HepG2 (cell line): ENCODE data around the gene B3GALT6. TPM values are rescaled to one million over a fixed set of nuclear protein-coding genes. Genes with fewer than 3 reads are reported as not detected.
A peak's percentile ranks its signal among the peaks of the same experiment; 100 is the strongest.

Experiments used
- ATAC-seq: fragments of 200-7000 bp; cut with Tn5 transposase; 3 replicates; pipeline ENCODE4 v1.9.1; 2020; ENCODE audit warnings: mild to moderate bottlenecking, moderate library complexity
- BruUV-seq: library from RNA; stranded (reverse); fragments of 400-500 nt; replicated peaks from 2 replicates; lab custom pipeline; 2021; lab: Mats Ljungman, UMichigan
- CTCF ChIA-PET: fragments of 300-600 bp; formaldehyde crosslinking; extraction: SDS; loops from one replicate; lab custom pipeline; 2021; ENCODE audit warnings: low total read pairs, inconsistent platforms, low intra/inter-chr PET ratio; lab: Yijun Ruan, JAX
- POLR2A ChIA-PET: fragments of 350-600 bp; sonication (Branson Sonifier 250); formaldehyde crosslinking; loops from one replicate; lab custom pipeline; 2020; ENCODE audit warnings: antibody characterized with exemption, inconsistent platforms; lab: Yijun Ruan, JAX
- DNase-seq: peaks from one replicate; pipeline ENCODE4 v3.0.0-alpha.2; 2015; ENCODE audit warnings: low spot score
- FAIRE-seq: peaks from 3 replicates; lab custom pipeline; 2011; peaks lifted over from hg19 to GRCh38; lab: Jason Lieb, UNC
- H2AFZ ChIP-seq: one replicate; pipeline ENCODE4 v1.6.1; 2011; ENCODE audit warnings: low read length, inconsistent platforms
- H3K27ac ChIP-seq: fragments of 300-600 bp; 3 replicates; pipeline ENCODE4 v1.8.0; 2011; ENCODE audit warnings: mixed run types, mild to moderate bottlenecking, mixed read lengths, low read length, inconsistent platforms; ENCODE audit not compliant: insufficient read depth; ENCODE audit errors: extremely low read length
- H3K27me3 ChIP-seq, 2 experiments: fragments of 200-600 bp in 1 of 2; 2 replicates in 1 of 2; 3 replicates in 1 of 2; pipeline versions ENCODE4 v1.6.0 to v1.8.0; 2011; ENCODE audit warnings: low read length in 2 of 2, mild to moderate bottlenecking in 2 of 2, moderate library complexity in 2 of 2, inconsistent platforms in 1 of 2; ENCODE audit not compliant: insufficient read depth in 2 of 2, control insufficient read depth in 1 of 2
- H3K36me3 ChIP-seq, 2 experiments: fragments of 200-600 bp in 1 of 2; replicated peaks in 1 of 2; 2 replicates in 1 of 2; 3 replicates in 1 of 2; pipeline versions ENCODE4 v1.5.1 to v1.8.0; 2011; ENCODE audit warnings: low read length in 2 of 2, inconsistent platforms in 1 of 2; ENCODE audit not compliant: insufficient read depth in 2 of 2, control insufficient read depth in 1 of 2
- H3K4me1 ChIP-seq: 2 replicates; pipeline ENCODE4 v1.5.1; 2012; ENCODE audit warnings: low read length, inconsistent platforms; ENCODE audit not compliant: insufficient read depth
- H3K4me2 ChIP-seq: 2 replicates; pipeline ENCODE4 v1.6.0; 2011; ENCODE audit warnings: low read depth, low read length, inconsistent platforms
- H3K4me3 ChIP-seq, 3 experiments: fragments of 200-600 bp in 1 of 3; sonication (generic), shearing (Covaris generic) in 1 of 3; replicated peaks in 1 of 3; 2 replicates each; pipeline ENCODE4 v1.5.1; 2011 to 2016; ENCODE audit warnings: low read length in 3 of 3, inconsistent platforms in 2 of 3, low read depth in 2 of 3, mild to moderate bottlenecking in 2 of 3, control low read depth in 1 of 3, mixed read lengths in 1 of 3; ENCODE audit not compliant: insufficient read depth in 1 of 3
- H3K79me2 ChIP-seq: one replicate; pipeline ENCODE4 v1.6.1; 2011; ENCODE audit warnings: low read length, inconsistent platforms; ENCODE audit not compliant: insufficient read depth
- H3K9ac ChIP-seq: 2 replicates; pipeline ENCODE4 v1.6.0; 2011; ENCODE audit warnings: mild to moderate bottlenecking, low read depth, low read length, inconsistent platforms; ENCODE audit not compliant: insufficient read depth
- H3K9me3 ChIP-seq: 2 replicates; pipeline ENCODE4 v1.5.1; 2012; ENCODE audit warnings: mild to moderate bottlenecking, low read length
- H4K20me1 ChIP-seq: 2 replicates; pipeline ENCODE4 v1.6.0; 2011; ENCODE audit warnings: inconsistent platforms, mild to moderate bottlenecking, low read length, moderate library complexity; ENCODE audit not compliant: insufficient read depth
- AGO2 ChIP-seq: fragments of 200-400 bp; formaldehyde crosslinking; optimal IDR thresholded peaks from 2 replicates; pipeline ENCODE3; 2017; ENCODE audit warnings: mild to moderate bottlenecking, low read depth, low read length, moderate library complexity
- FOXA1 ChIP-seq, 2 experiments: fragments of 450-650 bp in 1 of 2; sonication (generic) in 1 of 2; formaldehyde crosslinking in 1 of 2; IDR thresholded peaks; 2 replicates each; pipeline versions ENCODE4 v1.4.0 to v1.6.1; 2016 to 2020; ENCODE audit warnings: missing genetic modification reagents in 1 of 2
- HNRNPH1 ChIP-seq: fragments of 200-400 bp; formaldehyde crosslinking; optimal IDR thresholded peaks from 2 replicates; pipeline ENCODE3; 2017; ENCODE audit warnings: mild to moderate bottlenecking, low read depth, low read length
- HNRNPL ChIP-seq: fragments of 200-400 bp; formaldehyde crosslinking; IDR thresholded peaks from 2 replicates; pipeline ENCODE4 v1.6.1; 2017; ENCODE audit warnings: mild to moderate bottlenecking, low read depth, low read length
- POLR2A ChIP-seq, 2 experiments: IDR thresholded peaks; 2 replicates each; pipeline ENCODE4 v1.6.1; 2011; ENCODE audit warnings: low read depth in 2 of 2, low read length in 2 of 2, mild to moderate bottlenecking in 1 of 2, moderate library complexity in 1 of 2; ENCODE audit not compliant: insufficient read depth in 1 of 2
- RBFOX2 ChIP-seq: fragments of 200-400 bp; formaldehyde crosslinking; IDR thresholded peaks from 2 replicates; pipeline ENCODE4 v1.6.1; 2017; ENCODE audit warnings: low read depth, mild to moderate bottlenecking, low read length
- RFXAP ChIP-seq: sonication (generic); formaldehyde crosslinking; IDR thresholded peaks from 2 replicates; pipeline ENCODE4 v1.4.0; 2020; ENCODE audit warnings: missing genetic modification reagents, borderline replicate concordance
- SMAD1 ChIP-seq: sonication (generic); formaldehyde crosslinking; IDR thresholded peaks from 2 replicates; pipeline ENCODE4 v1.4.0; 2020; ENCODE audit warnings: missing genetic modification reagents, low read depth, mild to moderate bottlenecking, borderline replicate concordance
- SMC3 ChIP-seq: IDR thresholded peaks from 2 replicates; pipeline ENCODE4 v1.6.1; 2011; ENCODE audit warnings: low read length, improper control_type of control experiment
- SOX13 ChIP-seq, 3 experiments: fragments of 450-650 bp in 1 of 3; sonication (generic) in 1 of 3; formaldehyde crosslinking in 1 of 3; IDR thresholded peaks in 2 of 3; conservative IDR thresholded peaks in 1 of 3; 2 replicates each; pipeline versions ENCODE4 v1.5.0 to v1.6.1; 2016 to 2020; ENCODE audit warnings: antibody characterized with exemption in 1 of 3, mild to moderate bottlenecking in 1 of 3, missing compliant biosample characterization in 1 of 3, missing genetic modification reagents in 1 of 3, moderate library complexity in 1 of 3
- SOX6 ChIP-seq, 2 experiments: fragments of 450-650 bp in 1 of 2; sonication (generic) in 1 of 2; formaldehyde crosslinking in 1 of 2; IDR thresholded peaks; 2 replicates each; pipeline versions ENCODE4 v1.4.0 to v1.6.1; 2017 to 2020; ENCODE audit warnings: antibody characterized with exemption in 1 of 2, mild to moderate bottlenecking in 1 of 2, missing genetic modification reagents in 1 of 2
- ZFP91 ChIP-seq: sonication (generic); formaldehyde crosslinking; IDR thresholded peaks from 2 replicates; pipeline ENCODE4 v1.9.0; 2022; ENCODE audit warnings: missing genetic modification reagents, mild to moderate bottlenecking, borderline replicate concordance
- ZNF251 ChIP-seq: sonication (generic); formaldehyde crosslinking; IDR thresholded peaks from 2 replicates; pipeline ENCODE4 v1.9.0; 2021; ENCODE audit warnings: mild to moderate bottlenecking, missing genetic modification reagents
- ZNF350 ChIP-seq: sonication (generic); formaldehyde crosslinking; IDR thresholded peaks from 2 replicates; pipeline ENCODE4 v1.4.0; 2020; ENCODE audit warnings: mild to moderate bottlenecking, low read depth, missing genetic modification reagents, borderline replicate concordance
- ZNF431 ChIP-seq: sonication (generic); formaldehyde crosslinking; IDR thresholded peaks from 2 replicates; pipeline ENCODE4 v1.9.0; 2022; ENCODE audit warnings: missing genetic modification reagents, low read depth, mild to moderate bottlenecking, borderline replicate concordance
- whole genome bisulfite sequencing: methylation state at CpG from one replicate; pipeline ENCODE4 v1.1.6; 2017; ENCODE audit warnings: low lambda C conversion rate; 5-methylcytosine and 5-hydroxymethylcytosine counted together
- in situ Hi-C: cut with HindIII; loops from 2 replicates; pipeline ENCODE4 v1.10.0; 2017; ENCODE audit warnings: low pct_unique_long_range_greater_than_20kb; ENCODE audit not compliant: extremely low pct_ligation_motif_present
- intact Hi-C: fragments of 100-400 bp; cut with micrococcal nuclease; formaldehyde crosslinking; loops from one replicate; pipeline ENCODE4 v1.10.0; 2022; ENCODE audit not compliant: unreplicated experiment
- polyA plus RNA-seq, 8 experiments: library from polyadenylated mRNA; depleted of rRNA in 3 of 8; stranded (reverse) in 7 of 8; unstranded in 1 of 8; fragments of >200 nt; fragmentation: Illumina TruSeq in 4 of 8; extraction: Trizol in 4 of 8; gene quantifications; 2 replicates each; pipeline versions ENCODE4 v1.2.1 to v1.2.3, GENCODE V29; 2011 to 2016; ENCODE audit warnings: low read depth in 4 of 8, missing spikeins in 1 of 8, mixed read lengths in 1 of 8; ENCODE audit not compliant: insufficient read depth in 1 of 8
- total RNA-seq, 5 experiments: library from RNA; depleted of rRNA; stranded (reverse); fragments of >200 nt; fragmentation: Illumina TruSeq; extraction: Trizol; gene quantifications; 2 replicates each; pipeline ENCODE4 v1.2.3, GENCODE V29; 2016; ENCODE audit warnings: low read depth in 1 of 5

Gene B3GALT6
- total and polyA plus RNA-seq, 2 of the 13 experiments (the other 11 are each of a cell fraction or from before 2014, with no cell fraction given): 3.9 to 14.2 TPM

DNA sequence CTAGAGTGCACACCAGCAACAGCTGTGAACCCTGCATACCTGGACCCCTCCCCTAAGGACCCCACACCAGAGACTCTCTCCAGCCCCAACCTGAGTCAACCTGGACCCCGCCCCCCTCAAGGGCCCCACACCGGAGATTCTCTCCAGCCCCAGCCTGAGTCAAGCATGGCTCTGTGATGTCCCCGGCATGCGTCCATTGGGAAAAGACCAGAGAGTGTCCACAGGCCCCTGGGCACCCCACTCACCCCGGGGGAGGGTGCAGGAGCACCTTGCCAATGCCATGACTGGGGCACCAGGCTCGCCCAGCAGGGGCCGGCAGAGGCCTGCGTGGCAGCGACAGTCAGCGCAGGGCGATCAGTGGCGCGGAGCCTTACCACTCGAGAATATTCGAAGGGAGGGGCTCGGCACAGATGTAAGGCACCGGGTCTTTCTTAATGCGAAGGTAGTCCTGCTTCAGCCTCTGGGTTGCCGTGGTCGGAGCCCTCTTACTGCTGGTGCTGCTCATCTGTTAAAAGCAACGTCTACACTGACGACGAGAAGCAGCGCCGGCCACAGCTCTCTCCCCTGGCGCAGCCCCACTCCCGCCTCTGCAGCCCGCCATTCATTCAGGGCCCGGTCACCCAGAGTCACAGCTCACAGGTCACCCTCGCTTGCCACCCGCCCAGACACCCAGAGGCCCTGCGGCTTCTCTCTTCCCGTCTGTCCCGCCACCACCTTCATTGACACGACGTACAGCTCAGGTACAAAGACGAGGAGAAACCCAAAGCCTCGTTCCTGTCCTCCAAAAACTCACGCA lies 35.6 kb downstream of the B3GALT6 start:
- 99% methylated on average over 33 of the region's 39 CpGs for WGBS
- DNase-seq (no peak), FAIRE-seq (no peak)
- in situ Hi-C loops: no loop called here
- BruUV-seq: no TSS peak
- TF ChIP-seq AGO2: peak; percentile 68
- peak; percentile 42; the same call in 1 of the 2 replicates for TF ChIP-seq RBFOX2
- no peak for TF ChIP-seq HNRNPH1
- TF ChIP-seq, all 625 proteins: peak for 2
- H3K4me3 ChIP-seq: no peak overlapping the region
- peaks cover 9 to 47% of the 10 kb centered on the region in 2 experiments for H3K36me3 ChIP-seq
- no peaks in the 10 kb centered on the region for H3K9me3 ChIP-seq
- no peak overlapping the region for H3K9ac ChIP-seq
- ChIA-PET CTCF (no interaction called here), POLR2A (no interaction called here)
- ATAC-seq: no peak
- no peak overlapping the region for H2AFZ ChIP-seq
- no peak overlapping the region for H3K4me2 ChIP-seq
- H3K79me2 ChIP-seq: peaks cover 35% of the 10 kb centered on the region
- peaks cover 27% of the 10 kb centered on the region for H3K4me1 ChIP-seq
- H3K27me3 ChIP-seq: no peaks in the 10 kb centered on the region
- H4K20me1 ChIP-seq: peaks cover 18% of the 10 kb centered on the region; the same call in 1 of the 2 replicates
- intact Hi-C loops: no loop called here
- H3K27ac ChIP-seq: no peak overlapping the region

DNA sequence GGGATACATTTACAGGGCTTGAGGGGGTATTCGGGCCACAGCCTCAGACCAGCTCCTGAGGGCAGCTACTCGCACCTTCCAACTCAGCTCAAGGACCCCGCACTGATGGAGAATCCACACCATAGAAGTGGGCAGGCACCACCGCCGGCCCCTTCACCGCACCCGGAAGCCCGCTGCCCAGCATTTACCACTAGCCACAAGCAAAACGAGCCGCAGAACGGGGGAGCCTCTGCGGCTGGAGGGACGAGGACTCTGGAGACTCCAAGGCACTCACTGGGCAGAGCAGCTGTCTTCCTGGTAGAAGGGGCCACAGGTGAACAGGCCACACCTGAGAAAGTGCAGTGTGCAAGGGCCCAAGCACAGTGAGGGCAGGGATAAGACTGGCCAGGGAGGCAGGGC lies 36.2 kb downstream of the B3GALT6 start:
- H3K36me3 ChIP-seq: peaks cover 9 to 41% of the 10 kb centered on the region in 2 experiments
- no peak overlapping the region for H3K27ac ChIP-seq
- H3K27me3 ChIP-seq: no peaks in the 10 kb centered on the region; a peak in 1 of 5 replicates
- no peak overlapping the region for H3K9ac ChIP-seq
- no peak overlapping the region for H3K4me2 ChIP-seq
- ATAC-seq: no peak
- in situ Hi-C loops: no loop called here
- no peaks in the 10 kb centered on the region for H3K9me3 ChIP-seq
- intact Hi-C loops: no loop called here
- ChIA-PET CTCF (no interaction called here), POLR2A (no interaction called here)
- no peak overlapping the region for H3K4me3 ChIP-seq
- FAIRE-seq: no peak
- no peak overlapping the region for H2AFZ ChIP-seq
- peaks cover 21% of the 10 kb centered on the region; the same call in 1 of the 2 replicates for H4K20me1 ChIP-seq
- WGBS: 96% methylated on average over 13 of the region's 13 CpGs
- DNase-seq: no peak
- BruUV-seq: no TSS peak
- peaks cover 41% of the 10 kb centered on the region for H3K79me2 ChIP-seq
- H3K4me1 ChIP-seq: peaks cover 27% of the 10 kb centered on the region
- TF ChIP-seq ZNF431 (no peak), HNRNPL (no peak), ZFP91 (no peak), FOXA1 (IDR thresholded peaks at IDR 0.05) (no peak), FOXA1 (CRISPR knock-in tag; IDR thresholded peaks at IDR 0.05) (no peak), POLR2A (IDR thresholded peaks at IDR 0.05; ENCODE audit: insufficient read depth in 1 of 2, low read depth in 2 of 2, low read length in 2 of 2) (0 out of 4 replicates have a peak, but pooled peaks of 1 of the 2 experiments have one; percentile 20), SMAD1 (no peak), SMC3 (no peak), AGO2 (peak; percentile 13), SOX6 (IDR thresholded peaks at IDR 0.05) (no peak), SOX6 (CRISPR knock-in tag; IDR thresholded peaks at IDR 0.05) (no peak), RFXAP (no peak), ZNF251 (CRISPR knock-in tag) (no peak), SOX13 (IDR thresholded peaks at IDR 0.05) (no peak), SOX13 (CRISPR knock-in tag; conservative IDR thresholded peaks at IDR 0.05 in 1 of 2, IDR thresholded peaks at IDR 0.05 in 1 of 2) (no peak), ZNF350 (CRISPR knock-in tag) (no peak)
